Ishikawa (cell line): Measurements from ENCODE around the gene CLCF1.

Source experiments
- CEBPB ChIP-seq: IDR thresholded peaks from 2 replicates; pipeline ENCODE4 v1.6.1; 2012
- CREB1 ChIP-seq: IDR thresholded peaks from 2 replicates; pipeline ENCODE4 v1.6.1; 2012; ENCODE audit warnings: low read depth
- EGR1 ChIP-seq: IDR thresholded peaks from 2 replicates; pipeline ENCODE4 v1.6.1; 2012
- EP300 ChIP-seq: IDR thresholded peaks from 2 replicates; pipeline ENCODE4 v1.6.1; 2012; ENCODE audit warnings: borderline replicate concordance
- FOXM1 ChIP-seq: IDR thresholded peaks from 2 replicates; pipeline ENCODE4 v1.6.1; 2012; ENCODE audit warnings: low read depth, borderline replicate concordance
- NFIC ChIP-seq: IDR thresholded peaks from 2 replicates; pipeline ENCODE4 v1.6.1; 2012
- RAD21 ChIP-seq: IDR thresholded peaks from 2 replicates; pipeline ENCODE4 v1.6.1; 2012; ENCODE audit warnings: low read depth
- TAF1 ChIP-seq: IDR thresholded peaks from 2 replicates; pipeline ENCODE4 v1.6.1; 2012; ENCODE audit warnings: low read depth, mild to moderate bottlenecking
- TCF12 ChIP-seq: IDR thresholded peaks from 2 replicates; pipeline ENCODE4 v1.6.1; 2012; ENCODE audit warnings: low read depth
- TEAD4 ChIP-seq: IDR thresholded peaks from 2 replicates; pipeline ENCODE4 v1.6.1; 2012
- YY1 ChIP-seq: IDR thresholded peaks from 2 replicates; pipeline ENCODE4 v1.6.1; 2012; ENCODE audit warnings: low read depth
- ZBTB7A ChIP-seq: IDR thresholded peaks from 2 replicates; pipeline ENCODE4 v1.6.1; 2012; ENCODE audit warnings: low read depth
- TF ChIP-seq, protein P1 (sequence below): IDR thresholded peaks from 2 replicates; pipeline ENCODE4 v1.6.1; 2012; ENCODE audit warnings: low read depth, mild to moderate bottlenecking
- TF ChIP-seq, protein P2 (sequence below): IDR thresholded peaks from 2 replicates; pipeline ENCODE4 v1.6.1; 2012
- TF ChIP-seq, protein P3 (sequence below): IDR thresholded peaks from 2 replicates; pipeline ENCODE4 v1.6.1; 2012

Gene CLCF1

DNA sequence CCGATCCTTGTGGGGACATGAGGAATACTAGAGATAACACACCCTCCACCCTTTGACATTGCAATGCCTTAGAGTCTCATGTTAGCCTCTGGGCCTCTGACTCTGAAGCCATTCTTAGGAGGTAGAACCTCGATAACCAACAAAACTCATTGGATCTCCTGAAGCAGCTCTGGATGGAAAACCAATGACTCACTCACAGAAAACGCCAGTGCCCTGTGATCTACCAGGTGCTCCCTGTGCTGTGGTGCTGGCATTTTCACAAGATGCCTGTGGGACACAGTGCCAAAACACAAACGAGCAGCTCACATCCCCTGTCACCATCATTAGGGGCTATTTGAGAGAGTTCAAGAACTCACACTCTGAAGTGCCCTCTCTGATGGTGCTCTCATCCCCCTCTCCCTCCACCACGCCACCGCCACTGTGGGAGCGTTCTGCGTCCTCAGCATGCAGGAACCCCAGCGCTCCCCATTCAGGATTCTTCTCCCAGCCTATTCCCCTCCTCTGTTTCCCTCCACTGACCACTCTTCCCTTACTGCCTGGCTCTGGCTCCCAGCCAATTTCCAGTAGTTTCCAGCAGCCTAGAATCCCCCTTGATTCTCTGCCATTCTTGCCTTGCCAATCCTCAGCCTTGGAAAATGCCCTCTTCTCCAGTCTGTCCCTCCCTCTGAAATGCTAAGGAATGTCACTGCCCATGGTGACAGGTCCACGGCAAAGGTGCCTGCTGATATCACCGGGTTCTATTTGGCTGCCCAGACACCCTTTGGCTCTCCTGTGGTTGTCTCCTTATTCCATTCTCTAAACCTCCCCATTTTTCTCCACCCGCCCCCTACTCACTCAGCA is 15.3 kb downstream of the CLCF1 start:
- TF ChIP-seq YY1 (no peak), ZBTB7A (no peak), TEAD4 (no peak), FOXM1 (no peak), CEBPB (no peak), EGR1 (no peak), NFIC (no peak), CREB1 (no peak), RAD21 (no peak), TCF12 (no peak), EP300 (no peak), TAF1 (no peak)
- TF ChIP-seq, protein P1, sequence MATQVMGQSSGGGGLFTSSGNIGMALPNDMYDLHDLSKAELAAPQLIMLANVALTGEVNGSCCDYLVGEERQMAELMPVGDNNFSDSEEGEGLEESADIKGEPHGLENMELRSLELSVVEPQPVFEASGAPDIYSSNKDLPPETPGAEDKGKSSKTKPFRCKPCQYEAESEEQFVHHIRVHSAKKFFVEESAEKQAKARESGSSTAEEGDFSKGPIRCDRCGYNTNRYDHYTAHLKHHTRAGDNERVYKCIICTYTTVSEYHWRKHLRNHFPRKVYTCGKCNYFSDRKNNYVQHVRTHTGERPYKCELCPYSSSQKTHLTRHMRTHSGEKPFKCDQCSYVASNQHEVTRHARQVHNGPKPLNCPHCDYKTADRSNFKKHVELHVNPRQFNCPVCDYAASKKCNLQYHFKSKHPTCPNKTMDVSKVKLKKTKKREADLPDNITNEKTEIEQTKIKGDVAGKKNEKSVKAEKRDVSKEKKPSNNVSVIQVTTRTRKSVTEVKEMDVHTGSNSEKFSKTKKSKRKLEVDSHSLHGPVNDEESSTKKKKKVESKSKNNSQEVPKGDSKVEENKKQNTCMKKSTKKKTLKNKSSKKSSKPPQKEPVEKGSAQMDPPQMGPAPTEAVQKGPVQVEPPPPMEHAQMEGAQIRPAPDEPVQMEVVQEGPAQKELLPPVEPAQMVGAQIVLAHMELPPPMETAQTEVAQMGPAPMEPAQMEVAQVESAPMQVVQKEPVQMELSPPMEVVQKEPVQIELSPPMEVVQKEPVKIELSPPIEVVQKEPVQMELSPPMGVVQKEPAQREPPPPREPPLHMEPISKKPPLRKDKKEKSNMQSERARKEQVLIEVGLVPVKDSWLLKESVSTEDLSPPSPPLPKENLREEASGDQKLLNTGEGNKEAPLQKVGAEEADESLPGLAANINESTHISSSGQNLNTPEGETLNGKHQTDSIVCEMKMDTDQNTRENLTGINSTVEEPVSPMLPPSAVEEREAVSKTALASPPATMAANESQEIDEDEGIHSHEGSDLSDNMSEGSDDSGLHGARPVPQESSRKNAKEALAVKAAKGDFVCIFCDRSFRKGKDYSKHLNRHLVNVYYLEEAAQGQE: no peak
- TF ChIP-seq, protein P2, sequence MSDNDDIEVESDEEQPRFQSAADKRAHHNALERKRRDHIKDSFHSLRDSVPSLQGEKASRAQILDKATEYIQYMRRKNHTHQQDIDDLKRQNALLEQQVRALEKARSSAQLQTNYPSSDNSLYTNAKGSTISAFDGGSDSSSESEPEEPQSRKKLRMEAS: no peak
- TF ChIP-seq, protein P3, sequence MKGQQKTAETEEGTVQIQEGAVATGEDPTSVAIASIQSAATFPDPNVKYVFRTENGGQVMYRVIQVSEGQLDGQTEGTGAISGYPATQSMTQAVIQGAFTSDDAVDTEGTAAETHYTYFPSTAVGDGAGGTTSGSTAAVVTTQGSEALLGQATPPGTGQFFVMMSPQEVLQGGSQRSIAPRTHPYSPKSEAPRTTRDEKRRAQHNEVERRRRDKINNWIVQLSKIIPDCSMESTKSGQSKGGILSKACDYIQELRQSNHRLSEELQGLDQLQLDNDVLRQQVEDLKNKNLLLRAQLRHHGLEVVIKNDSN: no peak

DNA sequence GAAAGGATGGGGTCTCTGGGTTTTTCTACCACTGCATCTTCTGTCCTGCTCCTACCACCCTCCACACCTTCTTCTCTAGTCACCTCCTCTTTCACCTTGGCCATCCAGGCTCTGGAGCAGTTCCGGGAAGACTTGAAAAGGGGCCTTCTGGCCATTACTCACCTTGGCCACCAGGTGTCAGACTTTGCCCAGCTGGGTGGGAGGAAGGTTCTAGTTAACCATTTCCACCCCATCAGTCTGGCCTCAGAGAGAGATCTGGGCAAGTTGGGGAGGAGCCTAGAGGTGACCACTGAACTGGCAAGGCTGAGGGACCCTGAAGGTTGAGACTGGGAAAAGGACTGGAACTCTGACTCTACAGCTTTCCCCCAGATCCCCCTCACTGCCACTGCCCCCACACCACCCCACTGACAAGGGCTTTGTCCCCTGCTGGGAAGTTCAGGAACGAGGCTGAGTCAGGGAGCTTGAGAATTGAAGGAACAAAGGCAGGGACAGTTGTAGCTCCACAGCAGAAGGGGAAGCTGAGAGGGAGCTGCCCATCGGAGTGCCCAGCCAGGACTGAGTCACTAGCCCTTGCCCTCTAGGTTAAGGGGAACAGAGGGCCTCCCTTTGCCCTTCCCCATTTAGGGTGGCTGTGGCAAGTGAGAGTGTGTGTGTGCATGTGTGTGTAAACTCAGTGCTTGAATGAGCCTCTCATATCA is 16.4 kb downstream of the CLCF1 start:
- no peak for TF ChIP-seq NFIC
- TF ChIP-seq YY1: no peak
- TF ChIP-seq CREB1: no peak
- TF ChIP-seq CEBPB: no peak
- no peak for TF ChIP-seq TCF12
- TF ChIP-seq, protein P3: no peak
- TF ChIP-seq, protein P2: peak; percentile 41; the same call in 1 of the 2 replicates
- TF ChIP-seq, protein P1: no peak
- TF ChIP-seq EP300: no peak
- TF ChIP-seq RAD21: peak; percentile 99
- TF ChIP-seq TEAD4: no peak
- TF ChIP-seq EGR1: 0 out of 2 replicates have a peak, but pooled peaks have one; percentile 22

DNA sequence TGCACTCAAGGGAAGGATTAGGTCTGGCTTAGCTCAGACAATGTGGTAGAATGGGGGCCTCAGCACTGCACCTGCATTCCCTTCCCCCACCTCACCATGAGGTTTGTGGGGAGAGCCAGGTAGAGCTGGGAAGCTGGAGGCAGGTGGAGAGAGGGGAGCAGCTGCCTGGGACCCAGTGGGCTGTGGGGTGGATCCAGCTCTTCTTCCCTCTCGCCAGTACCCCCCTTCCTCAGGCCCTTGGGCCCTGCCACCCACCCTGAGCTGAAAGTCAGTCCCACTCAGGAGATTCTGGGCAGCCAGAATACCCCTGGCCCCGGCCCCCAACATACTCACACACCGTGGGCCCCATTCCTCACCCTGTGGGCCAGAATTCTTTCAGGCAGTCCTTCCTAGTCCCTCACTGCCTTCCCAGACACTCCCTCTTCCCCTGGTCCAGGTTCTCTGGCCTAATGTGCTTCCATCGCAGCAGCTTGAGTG is 17.0 kb downstream of the CLCF1 start:
- TF ChIP-seq RAD21 (no peak), TEAD4 (no peak), CREB1 (no peak), YY1 (no peak), CEBPB (no peak), EGR1 (no peak), TCF12 (no peak), ZBTB7A (no peak), NFIC (no peak), FOXM1 (no peak), EP300 (no peak), TAF1 (no peak)
- TF ChIP-seq, protein P2: no peak
- TF ChIP-seq, protein P3: no peak
- TF ChIP-seq, protein P1: no peak
